SH-SY5Y (cell line): ENCODE results near the gene CORIN.

Experiments used
- GATA2 ChIP-seq: IDR thresholded peaks from 2 replicates; pipeline ENCODE4 v1.6.1; 2011; ENCODE audit warnings: mild to moderate bottlenecking, low read depth, low read length
- GATA3 ChIP-seq: IDR thresholded peaks from 2 replicates; pipeline ENCODE4 v1.6.1; 2011; ENCODE audit warnings: low read depth, mild to moderate bottlenecking, low read length, moderate library complexity

DNA sequence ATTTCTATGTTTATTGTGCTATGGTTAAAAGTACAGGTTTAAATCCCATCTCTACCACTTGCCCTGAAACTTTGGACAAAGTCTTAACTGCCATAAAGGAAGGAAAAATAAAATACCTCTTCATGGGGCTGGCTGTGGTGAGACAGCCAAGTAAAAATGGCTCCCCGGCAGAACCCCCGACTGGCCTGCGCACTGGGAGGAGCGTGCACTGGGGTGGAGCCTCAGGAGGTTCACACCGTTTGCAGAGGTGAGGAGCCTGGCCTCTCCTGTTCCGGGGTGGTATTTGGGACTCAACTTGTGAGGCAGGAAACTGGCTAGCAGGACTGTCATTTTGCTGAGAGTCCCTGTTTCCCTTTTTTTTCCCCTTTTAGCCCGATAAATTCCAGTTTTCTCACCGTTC, 47.8 kb downstream of the CORIN start:
- TF ChIP-seq GATA2 (no peak), GATA3 (no peak)
